Measurements from ENCODE around the gene CELF5.

CELF5 gene

DNA sequence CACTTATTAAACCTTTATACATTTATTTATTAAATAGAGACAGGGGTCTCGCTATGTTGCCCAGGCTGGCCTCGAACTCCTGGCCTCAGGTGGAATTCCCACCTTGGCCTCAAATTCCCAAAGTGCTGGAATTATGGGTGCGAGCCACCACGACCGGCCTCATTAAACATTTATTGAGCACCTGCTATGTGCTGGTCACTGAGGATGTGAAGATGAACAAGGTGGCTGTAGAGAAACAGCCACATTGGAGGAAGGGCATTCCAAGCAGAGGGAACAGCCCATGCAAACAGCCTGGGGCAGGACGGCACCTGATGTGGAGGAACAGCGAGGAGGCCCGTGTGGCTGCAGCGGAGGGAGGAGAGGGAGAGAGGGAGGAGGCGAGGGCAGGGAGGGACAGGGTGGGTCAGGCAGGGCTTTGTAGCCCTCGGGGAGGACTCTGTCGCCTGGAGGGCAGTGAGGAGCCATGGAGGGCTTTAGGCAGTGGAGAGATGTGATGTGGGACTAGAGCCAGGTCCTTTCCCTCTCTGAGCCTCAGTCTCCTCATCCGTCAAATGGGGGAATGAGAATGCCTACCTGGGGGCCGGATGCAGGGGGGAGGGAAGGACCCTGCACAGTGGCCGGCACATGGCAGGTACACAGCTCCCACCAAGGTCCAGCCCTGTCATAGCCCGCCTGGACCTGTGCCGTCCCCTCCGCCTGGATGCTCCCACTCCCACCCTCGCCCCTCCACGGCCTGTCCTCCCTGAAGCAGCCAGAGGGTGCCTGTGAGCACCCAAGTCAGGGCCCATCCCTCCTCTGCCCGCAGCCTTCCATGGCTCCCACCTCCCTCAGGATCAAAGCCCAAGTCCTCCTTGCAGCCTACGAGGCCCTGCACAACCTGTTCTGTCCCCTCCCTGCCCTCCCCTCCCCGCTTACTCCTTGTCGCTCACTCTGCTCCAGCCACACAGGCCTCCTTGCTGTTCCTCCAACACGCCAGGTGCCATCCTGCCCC is 120.4 kb downstream of the CELF5 start:
- DNase-seq (ENCODE audit: low read depth in 2 of 2), result no peak

GRCh38 chr19:3345850-3346460 is 121.5 kb downstream of the CELF5 start:
- no peak for DNase-seq (ENCODE audit: low read depth in 2 of 2)

Measured in stimulated activated CD4-positive, alpha-beta T cell treated with anti-CD3 and anti-CD28 coated beads, Interleukin-12 subunit alpha, Interleukin-12 subunit beta, amount 100 ng/mL, for 24 hours (primary cell).